Neural crest cell (in vitro differentiated cells): ENCODE measurements around the gene SCGN. TPM values are rescaled to one million over a fixed set of nuclear protein-coding genes. Genes with fewer than 3 reads are reported as not detected.
"Not testable (repeated sequence)": the region's sequence is repeated elsewhere in the genome, so short reads cannot be mapped to it uniquely, and the experiment has no call there.

Experiments used
- DNase-seq: peaks from one replicate; pipeline ENCODE4 v3.0.0; 2021; ENCODE audit warnings: low read depth, mixed read lengths, low spot score
- H3K27ac Mint-ChIP-seq: one replicate; pipeline ENCODE4 v1.8.0; 2021; ENCODE audit warnings: mild to moderate bottlenecking, mixed read lengths; ENCODE audit not compliant: unreplicated experiment
- H3K27me3 Mint-ChIP-seq: 2 replicates; pipeline ENCODE4 v1.8.0; 2021; ENCODE audit warnings: low read depth, mild to moderate bottlenecking, mixed read lengths
- H3K36me3 Mint-ChIP-seq: 2 replicates; pipeline ENCODE4 v1.8.0; 2021; ENCODE audit warnings: low read depth, mild to moderate bottlenecking, mixed read lengths
- H3K4me1 Mint-ChIP-seq: 2 replicates; pipeline ENCODE4 v1.8.0; 2021; ENCODE audit warnings: mixed read lengths
- H3K4me3 Mint-ChIP-seq: one replicate; pipeline ENCODE4 v1.8.0; 2021; ENCODE audit warnings: mild to moderate bottlenecking, mixed read lengths
- H3K9me3 Mint-ChIP-seq: 2 replicates; pipeline ENCODE4 v1.8.0; 2021; ENCODE audit warnings: mixed read lengths
- CTCF ChIP-seq: fragments of 200-600 bp; sonication (generic); conservative IDR thresholded peaks from 2 replicates; pipeline ENCODE4 v1.5.0; 2021; ENCODE audit warnings: antibody characterized with exemption, mild to moderate bottlenecking
- total RNA-seq: library from RNA; stranded (reverse); gene quantifications from 2 replicates; pipeline ENCODE4 v1.2.1, GENCODE V29; 2021

The SCGN gene
- total RNA-seq, 1 donor from 2014 or later: not detected

- TF ChIP-seq CTCF: no peak
- H3K4me1 Mint-ChIP-seq: peaks cover 7% of the 10 kb centered on the region
- no peaks in the 10 kb centered on the region for H3K27me3 Mint-ChIP-seq
- H3K36me3 Mint-ChIP-seq: no peaks in the 10 kb centered on the region
- no peak for DNase-seq
- no peak overlapping the region for H3K27ac Mint-ChIP-seq
- peaks cover under 1% of the 10 kb centered on the region for H3K9me3 Mint-ChIP-seq
- no peak overlapping the region for H3K4me3 Mint-ChIP-seq
Measured at GRCh38 chr6:25746968-25747367, 95.0 kb downstream of the SCGN start.

- no peak for DNase-seq
- peaks cover 7% of the 10 kb centered on the region for H3K4me1 Mint-ChIP-seq
- no peak overlapping the region for H3K27ac Mint-ChIP-seq
- no peaks in the 10 kb centered on the region for H3K9me3 Mint-ChIP-seq
- no peaks in the 10 kb centered on the region for H3K27me3 Mint-ChIP-seq
- H3K36me3 Mint-ChIP-seq: no peaks in the 10 kb centered on the region
- H3K4me3 Mint-ChIP-seq: no peak overlapping the region
- no peak for TF ChIP-seq CTCF
Measured at GRCh38 chr6:25747477-25747876, 95.5 kb downstream of the SCGN start.

GRCh38 chr6:25748049-25748448 lies 96.0 kb downstream of the SCGN start:
- H3K4me3 Mint-ChIP-seq: no peak overlapping the region
- H3K9me3 Mint-ChIP-seq: no peaks in the 10 kb centered on the region
- H3K27ac Mint-ChIP-seq: no peak overlapping the region
- DNase-seq: no peak
- no peaks in the 10 kb centered on the region for H3K36me3 Mint-ChIP-seq
- H3K27me3 Mint-ChIP-seq: no peaks in the 10 kb centered on the region
- no peak for TF ChIP-seq CTCF
- peaks cover 7% of the 10 kb centered on the region for H3K4me1 Mint-ChIP-seq

- not testable (repeated sequence) for H3K4me3 Mint-ChIP-seq, H3K27ac Mint-ChIP-seq, DNase-seq, H3K4me1 Mint-ChIP-seq, H3K36me3 Mint-ChIP-seq, H3K27me3 Mint-ChIP-seq, H3K9me3 Mint-ChIP-seq
Measured at GRCh38 chr6:25748601-25749517, 96.8 kb downstream of the SCGN start.

- DNase-seq: no peak
- Mint-ChIP-seq H3K4me3 (no peak overlapping the region), H3K27ac (no peak overlapping the region), H3K27me3 (peaks cover 3% of the 10 kb centered on the region), H3K36me3 (no peaks in the 10 kb centered on the region), H3K9me3 (no peaks in the 10 kb centered on the region), H3K4me1 (peaks cover 7% of the 10 kb centered on the region)
- no peak for TF ChIP-seq CTCF
Measured at GRCh38 chr6:25749837-25750236, 97.8 kb downstream of the SCGN start.

GRCh38 chr6:25750906-25751305 lies 98.9 kb downstream of the SCGN start:
- peaks cover 5% of the 10 kb centered on the region for H3K27me3 Mint-ChIP-seq
- H3K4me3 Mint-ChIP-seq: no peak overlapping the region
- TF ChIP-seq CTCF: no peak
- DNase-seq: no peak
- no peaks in the 10 kb centered on the region for H3K36me3 Mint-ChIP-seq
- no peak overlapping the region for H3K27ac Mint-ChIP-seq
- peaks cover 7% of the 10 kb centered on the region for H3K4me1 Mint-ChIP-seq
- H3K9me3 Mint-ChIP-seq: no peaks in the 10 kb centered on the region
